Measurements from ENCODE around the gene HTR3A.
"Not testable (repeated sequence)": the region's sequence is repeated elsewhere in the genome, so short reads cannot be mapped to it uniquely, and the experiment has no call there.

DNA sequence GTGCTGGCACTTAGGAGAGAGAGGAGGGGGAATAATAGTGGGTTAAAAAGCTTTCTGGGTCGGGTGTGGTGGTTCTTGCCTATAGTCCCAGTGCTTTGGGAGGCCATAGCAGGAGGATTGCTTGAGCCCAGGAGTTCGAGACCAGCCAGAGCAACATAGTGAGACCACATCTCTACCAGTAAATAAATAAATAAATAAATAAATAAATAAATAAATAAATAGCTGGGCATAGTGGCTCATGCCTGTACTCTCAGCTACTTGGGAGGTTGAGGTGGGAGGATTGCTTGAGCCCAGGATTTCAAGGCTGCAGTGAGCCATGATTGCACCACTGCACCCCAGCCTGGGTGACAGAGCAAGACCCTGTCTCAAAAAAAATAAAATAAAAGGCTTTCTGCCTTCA, 28.7 kb upstream of the HTR3A start:
- TF ChIP-seq, protein P1, sequence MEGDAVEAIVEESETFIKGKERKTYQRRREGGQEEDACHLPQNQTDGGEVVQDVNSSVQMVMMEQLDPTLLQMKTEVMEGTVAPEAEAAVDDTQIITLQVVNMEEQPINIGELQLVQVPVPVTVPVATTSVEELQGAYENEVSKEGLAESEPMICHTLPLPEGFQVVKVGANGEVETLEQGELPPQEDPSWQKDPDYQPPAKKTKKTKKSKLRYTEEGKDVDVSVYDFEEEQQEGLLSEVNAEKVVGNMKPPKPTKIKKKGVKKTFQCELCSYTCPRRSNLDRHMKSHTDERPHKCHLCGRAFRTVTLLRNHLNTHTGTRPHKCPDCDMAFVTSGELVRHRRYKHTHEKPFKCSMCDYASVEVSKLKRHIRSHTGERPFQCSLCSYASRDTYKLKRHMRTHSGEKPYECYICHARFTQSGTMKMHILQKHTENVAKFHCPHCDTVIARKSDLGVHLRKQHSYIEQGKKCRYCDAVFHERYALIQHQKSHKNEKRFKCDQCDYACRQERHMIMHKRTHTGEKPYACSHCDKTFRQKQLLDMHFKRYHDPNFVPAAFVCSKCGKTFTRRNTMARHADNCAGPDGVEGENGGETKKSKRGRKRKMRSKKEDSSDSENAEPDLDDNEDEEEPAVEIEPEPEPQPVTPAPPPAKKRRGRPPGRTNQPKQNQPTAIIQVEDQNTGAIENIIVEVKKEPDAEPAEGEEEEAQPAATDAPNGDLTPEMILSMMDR (IDR thresholded peaks at IDR 0.05; ENCODE audit: insufficient read depth, low read length, poor library complexity, severe bottlenecking) = not testable (repeated sequence)
- not testable (repeated sequence) for TF ChIP-seq EZH2phosphoT487 (conservative IDR thresholded peaks at IDR 0.05; ENCODE audit: low read length)

Measured in SU-DHL-6 (cell line).